Activated effector memory CD4-positive, alpha-beta T cell treated with anti-CD3 and anti-CD28 coated beads, Interleukin-2, amount 50 U/mL, for 16 hours (primary cell): ENCODE data around the gene FOXP3.

Experiments used
- DNase-seq: peaks from one replicate; pipeline ENCODE4 v3.0.0-alpha.2; 2020

Gene FOXP3

DNA sequence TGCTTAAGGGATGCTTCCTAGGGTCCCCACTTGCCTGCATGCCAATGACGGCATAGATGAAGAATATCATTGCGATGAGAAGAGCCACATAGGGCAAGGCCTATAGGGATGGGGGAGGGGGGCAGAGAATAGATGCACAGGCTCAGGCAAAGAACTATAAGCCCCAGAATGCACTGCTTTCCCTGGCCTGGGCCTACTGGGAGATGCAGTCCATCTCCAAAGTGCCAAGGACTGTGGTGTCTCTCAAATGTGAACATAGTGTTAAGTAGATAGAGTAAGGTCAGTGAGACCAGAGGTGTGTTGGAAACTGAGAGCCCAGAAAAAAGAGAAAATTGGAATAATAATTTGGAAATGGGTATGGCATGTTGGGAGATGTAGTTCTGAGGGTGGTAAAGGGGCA is 52.3 kb downstream of the FOXP3 start:
- no peak for DNase-seq

- DNase-seq: no peak
Observed at GRCh38 chrX:49211074-49211473, 53.4 kb downstream of the FOXP3 start.

DNA sequence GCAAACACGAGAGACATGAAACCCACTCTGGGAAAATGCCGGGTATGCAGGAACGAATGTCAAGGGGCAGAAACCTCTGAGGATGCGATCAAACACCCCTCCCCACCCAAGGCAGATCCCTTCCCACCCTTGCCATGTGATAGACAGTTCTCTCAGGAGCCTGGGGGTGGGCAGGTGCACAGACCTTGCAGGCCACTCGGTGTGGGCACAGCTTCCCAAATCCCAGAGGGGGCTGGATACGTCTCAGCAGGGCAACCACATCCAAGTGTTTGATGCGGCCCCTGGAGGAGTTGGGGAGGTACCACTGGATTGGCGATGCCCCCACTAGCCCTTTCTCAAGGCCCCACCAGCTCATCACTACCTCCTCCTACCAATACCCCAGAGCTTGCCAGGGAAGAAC is 54.1 kb downstream of the FOXP3 start:
- no peak for DNase-seq

GRCh38 chrX:49209434-49210251 is 54.9 kb downstream of the FOXP3 start:
- no peak for DNase-seq

GRCh38 chrX:49208399-49208798 is 56.1 kb downstream of the FOXP3 start:
- no peak for DNase-seq

DNA sequence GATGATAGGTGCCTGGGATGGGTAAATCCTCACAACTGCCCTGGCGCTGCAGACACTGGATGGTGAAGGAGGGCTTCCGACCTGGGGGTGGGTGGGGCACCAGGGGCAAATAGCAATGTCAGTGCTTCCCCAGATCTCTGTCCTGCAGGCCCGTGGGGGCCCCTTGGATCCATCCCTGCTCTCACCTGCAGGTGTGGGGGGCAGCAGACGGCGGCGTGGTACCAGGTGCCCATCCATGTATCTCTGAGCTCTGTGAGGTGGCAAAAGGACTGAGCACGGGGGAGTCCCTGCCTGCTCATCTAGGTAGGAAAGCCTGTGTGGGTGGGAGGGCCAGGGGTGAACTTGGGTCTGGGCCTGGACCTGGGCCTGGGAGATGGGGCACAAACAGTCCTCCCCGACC is 58.0 kb downstream of the FOXP3 start:
- no peak for DNase-seq

- no peak for DNase-seq
Observed at GRCh38 chrX:49205443-49205842, 59.1 kb downstream of the FOXP3 start.

DNA sequence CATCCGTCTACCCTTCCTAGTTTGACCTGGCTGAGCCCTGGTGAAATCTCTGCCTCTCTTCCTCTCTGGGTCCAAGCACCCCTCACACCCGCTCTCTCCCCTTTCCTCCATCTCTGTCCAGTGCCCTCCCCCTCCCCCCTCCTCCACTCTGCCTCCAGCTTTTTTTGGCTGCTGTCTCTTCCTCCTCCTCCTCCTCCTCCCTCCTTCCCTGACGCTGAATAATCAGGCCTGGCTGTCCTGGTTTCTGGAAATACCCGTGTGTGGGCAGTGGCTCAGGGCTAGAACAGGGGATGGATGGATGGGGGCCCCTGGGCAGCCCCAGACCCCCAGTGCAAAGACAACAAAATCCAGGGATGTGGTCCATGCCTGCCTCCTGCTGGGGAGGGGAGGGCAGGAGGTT is 59.8 kb downstream of the FOXP3 start:
- DNase-seq: no peak

DNA sequence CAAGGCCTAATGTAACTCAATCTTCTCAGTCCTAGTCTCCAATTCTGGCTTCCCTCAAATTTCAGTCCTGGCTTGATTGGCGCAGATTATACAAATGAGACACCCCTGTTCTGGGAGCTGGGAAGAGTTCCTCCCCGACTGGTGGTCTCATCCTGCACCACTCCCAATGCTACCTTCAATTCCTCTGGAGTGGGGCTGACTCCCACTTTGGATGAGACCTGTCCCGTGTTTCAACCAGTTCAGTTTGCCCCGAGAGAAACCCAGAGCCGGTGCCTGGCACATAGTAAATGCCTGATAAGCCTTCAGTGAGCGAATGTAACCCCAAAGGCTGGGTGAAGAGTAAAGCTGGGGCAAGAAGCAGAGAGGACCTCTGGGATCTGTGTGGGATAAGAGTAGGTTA is 60.5 kb downstream of the FOXP3 start:
- DNase-seq: no peak

GRCh38 chrX:49203536-49203935 is 61.0 kb downstream of the FOXP3 start:
- no peak for DNase-seq

- DNase-seq: no peak
Observed at GRCh38 chrX:49202022-49202421, 62.5 kb downstream of the FOXP3 start.
